ENCODE data around the gene ARHGAP22.

The ARHGAP22 gene

GRCh38 chr10:48533540-48533939 lies 71.3 kb downstream of the ARHGAP22 start:
- DNase-seq (ENCODE audit: low spot score) = no peak

DNA sequence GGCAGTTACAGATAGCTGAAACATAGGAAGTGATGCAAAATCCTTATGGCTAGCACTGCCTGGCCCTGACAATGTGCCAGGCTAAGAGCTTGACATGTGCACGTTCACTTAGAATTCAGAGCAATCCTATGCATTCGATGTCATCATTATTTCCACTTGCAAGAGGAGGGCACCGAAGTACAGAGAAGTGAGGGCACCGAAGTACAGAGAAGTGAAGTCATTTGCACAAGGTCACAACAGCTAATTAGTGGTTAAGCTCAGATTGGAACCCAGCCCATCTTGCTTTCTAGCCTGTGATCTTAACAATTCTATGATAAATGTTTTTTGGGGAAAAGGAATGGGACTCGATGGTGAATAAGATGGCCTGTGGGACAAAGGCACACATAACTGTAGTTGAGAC lies 73.4 kb downstream of the ARHGAP22 start:
- DNase-seq (ENCODE audit: low spot score) = no peak

DNA sequence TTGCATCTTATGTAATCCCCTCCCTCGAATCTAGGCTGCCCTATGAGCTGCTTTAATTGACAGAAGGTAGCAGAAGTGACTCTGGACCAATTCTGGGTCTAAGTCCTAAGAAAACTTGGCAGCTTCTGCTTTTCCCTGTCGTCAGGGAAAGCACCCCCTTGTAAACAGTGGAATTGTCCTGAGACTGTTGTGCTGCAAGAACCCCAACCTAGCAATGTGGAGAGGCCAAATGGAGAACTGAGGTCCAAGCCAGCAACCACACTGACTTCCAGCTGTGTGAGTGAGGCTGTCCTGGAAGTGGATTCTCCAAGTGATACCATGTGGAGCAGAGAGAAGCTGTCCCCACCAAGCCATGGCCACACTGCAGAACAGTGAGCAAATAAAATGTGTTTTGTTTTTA lies 75.5 kb downstream of the ARHGAP22 start:
- DNase-seq (ENCODE audit: low spot score) = no peak

- no peak for DNase-seq (ENCODE audit: low spot score)
Measured at GRCh38 chr10:48527756-48528155, 77.1 kb downstream of the ARHGAP22 start.

GRCh38 chr10:48526846-48527505 lies 77.9 kb downstream of the ARHGAP22 start:
- no peak for DNase-seq (ENCODE audit: low spot score)

GRCh38 chr10:48526011-48526821 lies 78.7 kb downstream of the ARHGAP22 start:
- no peak for DNase-seq (ENCODE audit: low spot score)

DNA sequence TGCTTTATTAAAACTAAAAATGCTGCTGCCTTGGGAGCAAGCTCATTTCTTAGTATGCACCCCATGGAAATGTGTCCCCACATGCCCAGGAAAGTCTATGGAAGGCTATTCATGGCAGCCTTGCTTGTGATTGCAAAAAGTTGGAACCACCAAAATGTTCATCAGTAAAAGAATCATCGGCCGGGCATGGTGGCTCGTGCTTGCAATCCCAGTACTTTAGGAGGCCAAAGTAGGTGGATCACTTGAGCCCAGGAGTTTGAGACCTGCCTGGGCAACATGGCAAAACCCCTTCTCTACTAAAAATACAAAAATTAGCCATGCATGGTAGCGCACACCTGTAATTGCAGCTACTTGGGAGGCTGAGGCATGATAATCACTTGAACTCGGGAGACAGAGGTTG lies 79.8 kb downstream of the ARHGAP22 start:
- no peak for DNase-seq (ENCODE audit: low spot score)

GRCh38 chr10:48523820-48524758 lies 80.8 kb downstream of the ARHGAP22 start:
- DNase-seq (ENCODE audit: low spot score) = no peak

DNA sequence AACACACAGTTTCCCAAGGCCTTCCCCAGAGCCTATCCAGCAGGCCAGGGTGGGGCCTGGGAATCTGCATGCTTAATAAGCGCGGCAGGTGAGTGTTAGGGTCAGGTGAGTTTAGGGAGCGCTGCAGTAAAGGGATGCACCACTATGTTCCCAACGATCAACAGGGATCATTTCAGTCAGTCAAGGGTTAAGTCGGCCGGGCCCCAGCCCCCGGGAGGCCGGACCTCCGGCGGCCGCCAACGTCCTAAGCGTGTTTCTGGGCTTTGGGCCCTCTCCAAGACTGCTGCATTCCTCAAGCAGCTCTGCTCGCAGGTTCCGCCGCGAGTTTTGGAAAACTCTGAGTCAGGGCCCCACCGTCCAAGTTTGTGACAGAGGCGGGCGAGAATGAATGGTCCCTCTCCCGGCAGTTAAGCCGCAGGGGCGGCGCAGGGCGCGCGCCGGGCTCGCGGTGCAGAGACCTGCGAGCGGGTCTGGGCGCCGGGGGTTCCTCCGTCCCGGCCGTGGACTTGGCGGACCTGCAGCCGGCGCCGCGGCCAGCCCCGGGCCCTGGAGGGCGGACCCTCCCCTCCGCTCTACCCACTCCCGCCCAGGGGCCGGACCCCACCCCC lies 81.6 kb downstream of the ARHGAP22 start:
- DNase-seq (ENCODE audit: low spot score) = no peak

DNA sequence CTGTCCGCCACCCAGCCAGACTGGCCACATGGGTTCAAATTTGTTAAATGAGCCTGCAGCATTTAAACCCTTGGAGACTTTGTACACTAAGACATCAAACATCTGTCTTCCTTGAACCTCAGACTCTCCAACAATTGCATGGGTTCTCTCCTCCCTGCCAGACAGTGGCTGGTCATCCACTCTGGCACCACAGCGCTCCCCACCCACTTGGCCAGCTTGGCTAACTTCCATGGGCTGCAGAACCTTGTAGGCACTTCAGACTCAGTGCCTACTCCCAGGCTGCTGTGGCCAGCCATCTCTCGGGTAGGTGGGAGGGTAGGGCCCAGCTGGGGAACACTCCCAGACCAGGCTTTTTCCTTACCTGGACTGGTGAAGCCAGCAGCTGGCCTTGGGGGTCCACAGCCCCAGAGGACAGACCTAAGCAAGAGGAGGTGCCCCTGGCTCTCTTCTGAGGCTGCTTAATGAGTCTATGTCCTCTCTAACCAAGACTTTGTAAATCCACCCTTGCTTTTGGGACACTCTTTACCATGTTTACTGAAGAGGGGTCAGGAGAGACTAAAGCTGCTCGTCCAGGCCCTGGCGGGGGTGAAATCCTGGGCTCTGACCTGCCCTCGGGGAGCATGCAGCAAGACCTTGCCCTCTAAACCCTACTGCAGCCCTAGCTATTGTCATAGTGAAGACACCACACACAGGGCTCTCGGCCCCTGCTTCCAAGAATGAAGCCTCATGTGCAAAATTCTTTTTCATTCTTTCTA lies 82.7 kb downstream of the ARHGAP22 start:
- no peak for DNase-seq (ENCODE audit: low spot score)

GRCh38 chr10:48520594-48520993 lies 84.3 kb downstream of the ARHGAP22 start:
- DNase-seq (ENCODE audit: low spot score) = no peak

DNA sequence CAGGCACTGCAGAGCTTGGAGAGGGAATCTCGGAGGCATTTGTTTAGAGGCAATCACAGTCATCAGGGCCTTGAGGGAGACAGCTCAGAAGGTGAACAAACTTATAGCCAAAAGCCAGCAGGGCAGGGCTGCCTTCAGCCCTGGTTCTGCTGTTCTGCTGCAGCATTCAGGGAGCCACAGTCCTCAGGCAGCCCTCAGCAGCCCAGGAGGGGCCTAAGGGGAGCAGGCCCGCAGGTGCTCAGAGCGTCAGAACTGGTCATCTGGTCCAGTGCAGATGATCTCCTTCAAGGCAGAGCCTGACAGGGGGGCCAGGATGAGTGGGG lies 84.7 kb downstream of the ARHGAP22 start:
- no peak for DNase-seq (ENCODE audit: low spot score)

DNA sequence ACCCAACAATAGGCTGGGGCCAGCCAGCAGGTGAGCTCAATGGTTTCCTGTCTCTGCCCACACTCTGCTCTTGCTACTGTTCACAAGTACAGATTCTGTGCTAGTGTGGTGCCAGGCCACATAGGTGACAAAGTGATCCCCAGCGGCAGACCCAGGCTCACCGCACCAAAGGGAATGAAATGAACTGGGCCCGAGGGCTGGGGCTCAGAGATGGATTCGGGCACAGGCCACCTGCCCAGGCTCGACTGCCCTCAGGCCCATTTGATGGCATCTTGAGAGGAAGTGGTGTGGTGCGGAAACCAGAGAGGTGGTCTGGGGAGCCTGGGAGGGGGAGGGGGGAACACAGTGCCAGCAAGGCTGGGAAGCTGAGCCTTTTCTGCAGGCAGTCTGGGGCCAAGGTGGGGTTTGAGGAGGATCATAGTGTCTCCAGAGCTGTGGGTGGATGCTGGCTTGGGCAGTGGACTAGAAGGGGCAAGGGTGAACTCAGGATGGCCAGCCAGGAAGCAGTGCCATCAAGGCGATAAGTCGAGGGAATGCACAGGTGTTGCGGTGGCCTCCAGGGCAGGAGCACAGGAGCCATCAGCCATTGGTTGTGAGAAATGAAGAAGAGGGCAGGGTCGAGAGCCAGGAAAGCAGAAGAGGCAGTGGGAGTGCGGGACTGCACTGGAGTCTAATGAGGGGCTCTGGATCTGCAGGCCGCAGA lies 85.2 kb downstream of the ARHGAP22 start:
- no peak for DNase-seq (ENCODE audit: low spot score)

DNA sequence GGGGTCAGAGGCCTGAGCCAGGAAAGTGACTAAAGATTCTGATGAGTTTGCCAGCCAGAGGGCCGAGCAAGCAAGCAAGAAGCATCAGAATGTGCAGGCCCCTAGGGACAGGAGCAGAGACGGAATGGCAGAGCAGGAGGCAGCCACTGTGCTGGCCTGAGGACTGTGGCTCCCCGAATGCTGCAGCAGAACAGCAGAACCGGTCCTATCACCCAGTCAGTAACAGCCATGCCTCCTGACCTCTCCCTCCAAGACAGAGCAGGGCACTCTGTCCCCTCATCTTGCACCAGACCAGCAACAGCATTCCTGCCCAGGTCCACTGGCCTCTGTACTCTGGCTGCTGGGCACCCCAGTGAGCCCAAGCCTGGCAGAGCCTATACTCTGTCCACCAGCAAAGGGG lies 85.9 kb downstream of the ARHGAP22 start:
- no peak for DNase-seq (ENCODE audit: low spot score)

DNA sequence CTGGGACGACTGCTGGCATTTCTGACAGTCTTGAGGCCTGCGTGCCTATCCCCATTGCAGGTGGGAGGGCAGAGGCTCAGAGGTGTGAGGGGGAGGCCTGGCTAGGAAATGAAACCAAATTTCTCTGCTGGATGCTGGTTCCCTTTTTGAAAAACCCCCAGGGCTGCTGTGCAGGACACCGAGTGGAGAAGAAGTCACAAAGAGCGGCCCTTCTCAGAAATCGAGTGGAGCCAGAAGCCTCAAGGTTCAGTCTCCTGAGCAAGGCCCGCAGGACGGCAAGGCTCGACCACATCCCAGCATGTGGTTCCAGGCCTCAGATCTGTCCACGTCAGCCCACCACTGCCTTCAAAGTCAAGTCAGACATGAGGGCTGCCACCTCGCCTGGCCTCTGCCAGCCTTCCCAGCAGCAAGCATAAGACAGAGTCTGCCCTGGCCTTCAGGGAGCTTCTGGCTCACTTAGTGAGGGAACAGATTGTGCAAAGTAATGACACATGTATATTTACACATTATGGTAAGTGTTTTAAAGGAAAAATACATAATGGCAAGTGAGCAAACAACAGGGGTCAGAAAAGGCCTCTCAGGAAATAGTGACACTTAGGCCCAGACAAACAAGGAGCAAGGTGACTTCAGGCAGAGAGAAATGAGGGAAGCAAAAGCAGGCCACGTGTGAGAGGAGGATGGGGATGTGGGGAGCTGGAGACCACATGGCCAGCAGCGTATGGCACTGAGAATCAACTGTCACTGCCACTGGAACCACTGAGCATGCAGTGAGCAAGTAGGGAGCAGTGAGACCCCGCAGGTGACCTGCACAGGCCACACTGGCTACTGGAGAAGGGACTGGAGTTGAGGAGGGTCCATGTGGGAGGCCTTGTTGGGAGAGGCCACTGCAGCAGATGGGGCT lies 86.7 kb downstream of the ARHGAP22 start:
- no peak for DNase-seq (ENCODE audit: low spot score)

- no peak for DNase-seq (ENCODE audit: low spot score)
Measured at GRCh38 chr10:48517482-48517881, 87.4 kb downstream of the ARHGAP22 start.

DNA sequence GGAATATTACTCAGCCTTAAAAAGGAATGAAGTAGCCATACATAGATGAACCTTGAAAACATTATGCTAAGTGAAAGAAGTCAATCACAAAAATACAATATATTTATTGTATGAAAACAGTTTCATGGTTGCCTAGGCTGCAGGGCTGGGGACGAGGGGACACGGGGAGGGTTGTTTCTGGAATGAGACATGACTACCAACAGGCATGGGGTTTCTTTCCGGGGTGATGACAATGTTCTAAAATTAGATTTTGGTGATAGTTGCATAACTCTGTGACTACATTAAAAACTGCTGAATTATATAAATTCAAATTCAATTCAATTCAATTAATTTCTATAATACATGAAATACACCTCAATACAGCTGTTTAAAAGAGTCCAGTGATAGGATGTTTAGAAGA lies 88.0 kb downstream of the ARHGAP22 start:
- DNase-seq (ENCODE audit: low spot score) = no peak

- DNase-seq (ENCODE audit: low spot score) = no peak
Measured at GRCh38 chr10:48514916-48515315, 90.0 kb downstream of the ARHGAP22 start.

DNA sequence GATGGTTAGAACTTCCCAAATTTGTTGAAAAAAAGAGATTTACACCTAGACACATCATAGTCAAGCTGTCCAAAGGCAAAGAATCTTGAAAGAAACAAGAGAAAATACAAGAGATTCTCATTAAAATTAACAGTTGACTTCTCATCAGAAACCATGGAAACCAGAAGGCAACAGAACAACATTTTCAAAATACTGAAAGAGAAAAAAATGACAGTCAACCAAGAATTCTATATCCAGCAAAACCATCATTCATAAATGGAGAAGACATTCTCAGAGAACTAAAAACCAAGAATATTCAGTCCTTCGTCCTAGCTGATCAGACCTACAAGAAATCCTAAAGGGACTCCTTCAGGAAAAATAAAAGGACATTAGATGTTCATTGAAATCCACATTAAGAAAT lies 90.6 kb downstream of the ARHGAP22 start:
- DNase-seq (ENCODE audit: low spot score) = no peak

- DNase-seq (ENCODE audit: low spot score) = no peak
Measured at GRCh38 chr10:48512861-48513260, 92.0 kb downstream of the ARHGAP22 start.
